ENCODE results near the gene TSPO2.
A peak's percentile ranks its signal among the peaks of the same experiment; 100 is the strongest.

TSPO2 gene

GRCh38 chr6:41027799-41028560 lies 14.3 kb upstream of the TSPO2 start:
- peak in 13 of 14 donors; percentile 8 to 78 (median 49) for DNase-seq

- DNase-seq, result no peak
Measured at GRCh38 chr6:41028561-41029412, 13.5 kb upstream of the TSPO2 start.

GRCh38 chr6:41032830-41033229 lies 9.4 kb upstream of the TSPO2 start:
- no peak for DNase-seq

- no peak for DNase-seq
Measured at GRCh38 chr6:41033776-41034175, 8.5 kb upstream of the TSPO2 start.

- no peak for DNase-seq
Measured at GRCh38 chr6:41036186-41036585, 6.1 kb upstream of the TSPO2 start.

- no peak for DNase-seq
Measured at GRCh38 chr6:41036601-41037000, 5.7 kb upstream of the TSPO2 start.

- no peak for DNase-seq
Measured at GRCh38 chr6:41037107-41037900, 5.0 kb upstream of the TSPO2 start.

- DNase-seq, result no peak
Measured at GRCh38 chr6:41038205-41038604, 4.1 kb upstream of the TSPO2 start.

GRCh38 chr6:41039060-41039998 lies 2.9 kb upstream of the TSPO2 start, which contains the start of gene UNC5CL:
Gene UNC5CL, minus strand, starts transcription at chr6:41039221. Its CDS starts 4,147 bp downstream, at chr6:41035074.
- no peak for DNase-seq

GRCh38 chr6:41040101-41040939 lies 1.9 kb upstream of the TSPO2 start:
- no peak for DNase-seq

- no peak for DNase-seq
Measured at GRCh38 chr6:41040940-41041536, 1.2 kb upstream of the TSPO2 start.

- no peak for DNase-seq
Measured at GRCh38 chr6:41043151-41043550, 884 bp downstream of the TSPO2 start.

GRCh38 chr6:41045664-41046063 lies 3.4 kb downstream of the TSPO2 start:
- DNase-seq, result no peak

GRCh38 chr6:41046084-41046483 lies 3.8 kb downstream of the TSPO2 start:
- DNase-seq, result no peak

GRCh38 chr6:41047306-41047705 lies 5.0 kb downstream of the TSPO2 start:
- DNase-seq, result no peak

- no peak for DNase-seq
Measured at GRCh38 chr6:41047745-41048732, 5.8 kb downstream of the TSPO2 start.

- no peak for DNase-seq
Measured at GRCh38 chr6:41049521-41049920, 7.3 kb downstream of the TSPO2 start.

- no peak for DNase-seq
Measured at GRCh38 chr6:41049955-41050354, 7.7 kb downstream of the TSPO2 start.

- no peak for DNase-seq
Measured at GRCh38 chr6:41050536-41050935, 8.3 kb downstream of the TSPO2 start.

Measured in C1 segment of cervical spinal cord (tissue), 14 donors.